ENCODE data around the gene CCDC92.
A peak's percentile ranks its signal among the peaks of the same experiment; 100 is the strongest.
"Not testable (repeated sequence)": the region's sequence is repeated elsewhere in the genome, so short reads cannot be mapped to it uniquely, and the experiment has no call there.

The CCDC92 gene

DNA sequence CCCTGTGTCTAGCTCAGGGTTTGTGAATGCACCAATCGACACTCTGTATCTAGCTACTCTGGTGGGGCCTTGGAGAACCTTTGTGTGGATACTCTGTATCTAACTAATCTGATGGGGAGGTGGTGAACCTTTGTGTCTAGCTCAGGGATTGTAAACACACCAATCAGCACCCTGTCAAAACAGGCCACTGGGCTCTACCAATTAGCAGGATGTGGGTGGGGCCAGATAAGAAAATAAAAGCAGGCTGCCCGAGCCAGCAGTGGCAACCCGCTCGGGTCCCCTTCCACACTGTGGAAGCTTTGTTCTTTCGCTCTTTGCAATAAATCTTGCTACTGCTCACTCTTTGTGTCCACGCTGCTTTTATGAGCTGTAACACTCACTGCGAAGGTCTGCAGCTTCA, 25.1 kb downstream of the CCDC92 start:
- DNase-seq = not testable (repeated sequence)

DNA sequence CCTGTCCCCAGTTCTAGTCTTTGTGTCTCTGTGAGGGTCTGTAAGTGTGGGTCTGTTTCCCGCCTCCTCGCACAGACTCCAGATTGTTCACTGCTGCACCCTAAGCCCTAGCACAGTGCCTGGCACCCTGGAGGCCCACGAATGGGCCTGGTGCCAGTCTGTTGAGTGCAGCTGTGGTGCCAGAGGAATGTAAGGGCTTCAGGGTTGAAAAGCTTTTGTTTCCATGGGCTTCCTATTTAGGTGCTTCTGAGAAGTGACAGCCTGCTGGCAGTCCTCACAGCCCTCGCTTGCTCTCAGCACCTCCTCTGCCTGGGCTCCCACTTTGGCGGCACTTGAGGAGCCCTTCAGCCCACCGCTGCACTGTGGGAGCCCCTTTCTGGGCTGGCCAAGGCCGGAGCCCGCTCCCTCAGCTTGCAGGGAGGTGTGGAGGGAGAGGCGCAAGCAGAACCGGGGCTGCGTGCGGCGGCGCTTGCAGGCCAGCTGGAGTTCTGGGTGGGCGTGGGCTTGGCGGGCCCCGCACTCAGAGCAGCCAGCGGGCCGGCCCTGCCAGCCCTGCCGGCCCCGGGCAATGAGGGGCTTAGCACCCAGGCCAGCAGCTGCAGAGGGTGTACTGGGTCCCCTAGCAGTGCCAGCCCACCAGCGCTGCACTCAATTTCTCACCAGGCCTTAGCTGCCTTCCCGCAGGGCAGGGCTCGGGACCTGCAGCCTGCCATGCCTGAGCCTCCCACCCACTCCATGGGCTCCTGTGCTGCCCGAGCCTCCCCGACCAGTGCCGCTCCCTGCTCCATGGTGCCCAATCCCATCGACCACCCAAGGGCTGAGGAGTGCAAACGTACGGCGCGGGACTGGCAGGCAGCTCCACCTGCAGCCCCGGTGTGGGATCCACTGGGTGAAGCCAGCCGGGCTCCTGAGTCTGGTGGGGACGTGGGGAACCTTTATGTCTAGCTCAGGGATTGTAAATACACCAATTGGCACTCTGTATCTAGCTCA, 25.8 kb downstream of the CCDC92 start:
- not testable (repeated sequence) for DNase-seq

DNA sequence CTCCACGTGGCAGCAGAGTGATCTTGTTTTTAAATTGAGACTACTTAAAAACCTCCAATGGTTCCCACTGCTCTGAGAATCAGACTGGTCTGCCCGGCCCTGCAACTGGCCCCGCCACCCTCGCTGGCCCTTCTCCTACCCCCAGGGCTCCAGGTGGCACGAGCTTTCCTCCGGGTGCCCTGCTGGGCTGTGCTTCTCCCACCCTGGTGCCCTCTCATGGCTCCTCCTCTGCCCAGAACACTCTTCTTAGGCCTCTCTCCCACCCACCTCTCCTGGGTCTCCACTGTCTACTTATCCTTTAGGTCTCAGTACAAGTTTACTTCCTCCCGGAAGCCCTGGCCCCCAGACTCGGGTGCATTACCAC, 26.5 kb downstream of the CCDC92 start:
- DNase-seq = no peak

DNA sequence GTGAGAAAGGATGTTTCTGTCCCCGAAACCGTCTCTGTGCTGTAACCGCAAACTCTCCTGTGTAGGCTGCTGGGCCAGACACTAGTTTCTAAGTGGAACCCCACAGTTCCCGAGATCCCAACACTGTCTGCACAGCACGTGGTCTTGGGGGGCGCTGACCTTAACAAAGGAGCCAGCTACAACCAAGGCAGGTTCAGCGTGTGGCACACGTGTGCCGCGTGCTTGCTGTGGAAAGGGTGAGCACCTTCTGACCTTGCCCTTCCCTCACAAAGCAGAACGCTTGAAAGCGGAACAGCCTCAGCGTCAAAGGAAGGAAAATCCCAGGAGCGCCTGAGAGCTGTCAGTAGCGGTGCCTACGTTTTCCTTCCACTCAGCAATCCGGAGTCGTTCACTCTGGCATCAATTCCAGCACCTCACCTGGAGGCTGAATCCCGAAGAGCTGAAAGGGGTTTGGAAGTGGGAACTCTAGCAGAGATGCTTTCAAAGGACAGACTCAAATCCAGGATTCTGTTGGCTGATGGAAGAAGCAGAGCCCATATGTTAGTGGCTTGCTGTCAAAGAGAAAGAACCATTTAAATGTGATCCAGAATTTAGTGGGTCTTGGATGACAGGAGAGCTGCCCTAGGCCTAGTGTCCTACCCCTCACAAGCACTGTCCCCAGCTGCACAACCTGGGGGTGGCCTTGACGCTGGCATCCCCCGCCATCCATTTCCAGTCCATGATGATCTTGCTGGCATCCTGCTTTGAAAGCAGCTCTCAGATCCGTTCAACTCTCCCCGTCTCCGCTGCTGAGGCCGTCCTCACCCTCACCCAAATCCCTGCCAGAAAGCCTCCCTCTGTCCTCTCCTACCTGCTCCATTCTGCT, 27.1 kb downstream of the CCDC92 start:
- DNase-seq = no peak

- no peak for DNase-seq
These were observed 27.9 kb downstream of the CCDC92 start for GRCh38 chr12:123944696-123945095.

DNA sequence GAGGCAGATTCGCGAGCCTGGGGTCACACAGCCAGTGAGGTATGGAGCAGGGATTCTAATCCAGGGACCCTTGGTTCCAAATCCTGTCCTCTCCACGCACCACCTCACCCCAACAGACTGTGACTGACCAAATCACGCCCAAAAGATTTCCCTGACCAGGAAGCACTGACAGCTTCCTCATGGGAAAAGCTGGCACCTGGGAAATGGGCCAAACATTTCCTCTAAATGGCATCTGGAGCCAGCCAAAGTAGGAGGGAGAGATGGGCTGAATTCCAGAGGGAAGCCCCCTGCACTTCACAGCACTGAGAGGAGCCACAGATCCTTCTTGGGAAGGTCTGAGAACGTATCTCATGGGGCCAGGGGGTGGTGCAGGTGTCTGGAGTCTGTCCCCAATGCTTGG, 28.8 kb downstream of the CCDC92 start:
- no peak for DNase-seq

DNA sequence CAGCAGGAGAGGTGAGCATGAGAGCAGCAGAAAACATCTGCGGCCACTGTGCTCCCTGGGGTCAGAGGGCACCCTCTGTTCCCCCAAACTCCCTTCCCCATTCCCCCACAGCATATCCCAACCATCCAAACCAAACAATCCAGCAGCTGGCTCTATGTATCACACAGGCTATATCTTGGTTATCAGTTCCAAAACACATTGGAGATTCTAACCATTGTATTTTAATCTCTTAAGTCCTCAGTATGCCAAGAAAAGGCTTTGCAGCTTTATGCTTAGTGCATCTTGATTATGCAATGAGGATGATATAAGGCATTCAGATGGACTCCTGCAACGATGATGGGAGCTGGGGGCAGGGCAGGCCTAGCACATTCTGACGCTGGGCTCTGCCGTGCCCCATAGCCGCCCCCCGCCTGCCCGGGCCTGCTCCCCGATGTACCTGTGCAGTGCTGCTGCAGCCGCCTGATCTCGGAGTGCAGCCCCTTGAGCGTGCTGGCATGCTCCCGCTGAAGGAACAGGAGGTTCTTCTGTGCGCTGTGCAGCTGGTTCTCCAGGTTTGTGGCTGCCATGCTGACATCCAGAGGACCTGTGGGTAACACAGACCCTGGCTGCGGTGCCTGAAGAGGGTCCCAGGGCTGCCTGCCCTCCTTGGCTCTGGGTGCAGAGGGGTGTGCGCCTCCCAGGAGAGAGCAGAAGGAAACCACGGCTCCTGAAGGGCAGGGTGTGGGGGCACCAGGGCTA, 29.6 kb downstream of the CCDC92 start:
- DNase-seq = no peak

DNA sequence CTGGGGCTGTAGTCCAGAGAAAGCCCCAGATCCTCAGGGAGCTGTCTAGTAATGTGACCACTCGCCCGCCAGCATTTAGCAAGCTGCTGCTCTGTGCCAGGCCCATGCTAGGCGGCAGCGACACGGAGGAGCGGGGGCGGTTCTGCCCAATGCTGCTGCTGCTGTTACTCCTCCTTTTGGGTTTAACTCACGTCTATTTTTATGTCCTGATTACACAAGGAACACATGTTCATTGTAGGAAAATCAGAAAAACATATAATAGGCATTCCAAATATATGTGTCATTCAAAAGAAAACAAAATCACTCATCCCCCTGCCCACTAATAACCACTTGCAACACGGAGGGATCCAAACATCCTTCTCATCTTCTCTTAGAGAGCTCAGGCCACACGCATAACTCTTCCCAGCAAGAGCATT, 30.4 kb downstream of the CCDC92 start:
- no peak for DNase-seq

DNA sequence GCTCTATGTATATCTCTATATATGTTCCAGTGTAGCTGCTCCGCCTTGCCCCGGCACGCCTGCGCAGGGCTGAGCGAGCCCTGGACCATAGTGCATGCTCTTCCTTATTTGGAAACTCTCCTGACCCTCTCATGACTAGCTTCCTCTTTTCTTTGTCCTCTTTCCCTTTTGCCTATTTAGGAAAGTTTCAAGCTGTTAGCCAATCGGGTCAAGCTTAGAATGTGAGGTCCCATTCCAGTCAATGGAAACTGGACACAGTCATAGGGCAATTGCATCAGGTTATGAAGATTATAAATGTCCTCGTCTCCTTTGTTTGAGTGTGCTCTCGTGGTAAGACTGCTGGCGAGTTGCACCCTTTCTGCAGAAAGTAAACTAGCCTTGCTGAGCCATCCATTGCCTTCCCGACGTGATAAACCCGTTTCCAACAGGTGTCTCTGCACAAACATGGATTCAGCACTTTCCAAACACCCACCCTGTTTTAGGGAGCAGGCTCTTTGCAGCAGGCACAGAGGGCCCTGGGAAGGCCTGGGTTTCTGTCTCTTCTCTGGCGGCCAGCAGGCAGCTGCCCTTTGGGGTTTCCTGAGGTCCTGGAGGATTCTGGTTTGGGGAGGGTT, 30.9 kb downstream of the CCDC92 start:
- DNase-seq = no peak

DNA sequence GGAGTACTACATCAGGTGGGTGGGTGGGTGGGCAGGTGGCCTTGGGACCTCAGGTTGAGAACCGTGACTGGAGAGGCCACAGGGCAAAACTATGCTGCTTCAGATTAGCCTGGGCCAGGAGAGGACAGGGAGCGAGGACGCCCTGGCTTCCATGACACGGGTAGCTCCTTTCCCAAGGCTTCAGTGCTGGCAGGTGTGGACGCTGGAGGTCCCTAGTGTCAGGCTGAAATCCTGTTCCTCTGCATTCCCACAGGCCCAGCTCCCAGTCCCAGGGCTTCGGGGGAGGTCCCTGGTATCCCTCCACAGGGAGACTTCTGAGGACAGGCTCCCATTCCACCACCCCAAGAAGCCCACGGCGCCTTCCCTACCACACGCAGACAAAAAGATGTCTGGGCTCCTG, 31.6 kb downstream of the CCDC92 start:
- no peak for DNase-seq

- DNase-seq = no peak
These were observed 32.0 kb downstream of the CCDC92 start for GRCh38 chr12:123940627-123940966.

DNA sequence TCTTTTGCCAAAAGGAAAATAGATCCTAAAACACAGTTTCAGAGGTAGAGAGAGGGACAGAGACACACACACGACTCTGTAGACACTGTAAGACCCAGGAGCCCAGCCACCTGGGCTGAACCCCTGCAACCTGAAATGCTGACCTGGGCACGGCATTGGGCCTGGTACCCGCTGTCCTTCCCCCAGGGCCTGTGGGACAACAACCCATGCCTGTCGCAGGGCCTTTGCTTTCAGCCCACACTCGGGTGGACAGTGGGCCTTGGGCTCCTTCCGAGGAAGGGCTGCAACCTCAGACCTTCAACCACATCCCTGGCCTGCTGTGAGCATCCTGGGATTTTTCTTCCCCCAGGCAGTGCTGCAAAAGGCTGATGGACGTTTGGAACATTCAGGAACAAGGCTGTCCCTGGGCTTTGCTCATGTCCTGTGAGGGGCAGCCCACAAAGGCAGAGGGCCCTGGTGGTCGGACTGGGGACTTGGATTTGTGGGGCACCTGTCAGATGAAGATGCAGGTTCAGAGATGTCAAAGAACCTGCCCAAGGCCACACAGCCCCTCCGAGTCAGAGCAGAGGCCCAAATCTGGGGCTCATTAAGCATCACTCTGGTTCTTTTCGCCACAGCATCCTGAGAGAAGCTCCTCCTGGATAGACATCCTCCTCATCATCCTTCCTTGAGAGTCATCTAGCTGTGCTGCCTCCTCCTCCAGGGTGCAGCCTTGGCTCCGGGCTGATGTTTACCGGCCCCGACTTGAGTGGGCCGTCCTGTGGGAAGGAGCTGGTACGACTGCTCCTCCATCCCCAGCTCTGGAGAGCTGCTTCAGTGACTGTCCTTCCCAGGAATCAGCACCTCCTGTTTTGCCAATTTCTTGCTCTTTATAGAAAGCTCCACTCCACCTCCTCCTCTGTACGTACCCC, 32.7 kb downstream of the CCDC92 start:
- no peak for DNase-seq

GRCh38 chr12:123938679-123939480, 33.8 kb downstream of the CCDC92 start:
- peak; percentile 28 for DNase-seq

- DNase-seq = peak; percentile 60
These were observed 34.7 kb downstream of the CCDC92 start for GRCh38 chr12:123937707-123938591.

GRCh38 chr12:123936956-123937706, 35.5 kb downstream of the CCDC92 start:
- peak; percentile 15 for DNase-seq

- no peak for DNase-seq
These were observed 36.2 kb downstream of the CCDC92 start for GRCh38 chr12:123936471-123936870.

- DNase-seq = no peak
These were observed 36.7 kb downstream of the CCDC92 start for GRCh38 chr12:123935956-123936355.

GRCh38 chr12:123934829-123935228, 37.8 kb downstream of the CCDC92 start:
- DNase-seq = no peak

All from stimulated activated CD4-positive, alpha-beta T cell treated with anti-CD3 and anti-CD28 coated beads, Interleukin-15, amount 100 ng/mL, for 24 hours (primary cell).